NOMO-1 (cell line): Measurements from ENCODE around the gene FANCG.

Source experiments
- DNase-seq, 2 experiments: peaks; one replicate each; lab custom pipeline; 2025; ENCODE audit not compliant: unreplicated experiment in 2 of 2; lab: John Stamatoyannopoulos, UW

FANCG gene

GRCh38 chr9:35104586-35104985 is 24.8 kb upstream of the FANCG start:
- no peak for DNase-seq

DNA sequence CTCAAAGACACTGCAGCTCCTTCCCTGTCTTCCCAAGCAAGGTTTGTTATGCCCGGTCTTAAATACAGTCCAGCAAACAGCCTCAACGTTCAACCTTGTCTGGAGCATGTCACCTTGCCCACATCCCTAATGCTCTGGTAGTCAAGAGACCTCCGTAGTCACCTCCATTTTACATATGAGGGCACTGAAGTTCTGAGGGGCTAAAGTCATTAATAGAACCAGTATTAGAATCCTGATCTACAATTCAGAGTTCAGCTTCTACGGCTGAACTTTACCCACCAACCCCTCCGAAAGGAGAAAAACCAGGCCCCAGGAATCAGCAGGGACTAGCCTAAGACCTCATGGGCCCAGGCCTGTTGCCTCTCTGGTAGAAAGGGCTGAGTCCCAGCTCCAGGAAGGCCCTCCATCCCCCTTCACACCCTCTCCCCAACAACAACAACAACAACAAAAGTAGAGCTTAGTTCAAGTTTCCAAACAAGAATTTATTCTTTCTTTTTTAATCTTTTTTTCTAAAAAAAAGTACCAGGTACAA is 24.0 kb upstream of the FANCG start:
- DNase-seq, result no peak

DNA sequence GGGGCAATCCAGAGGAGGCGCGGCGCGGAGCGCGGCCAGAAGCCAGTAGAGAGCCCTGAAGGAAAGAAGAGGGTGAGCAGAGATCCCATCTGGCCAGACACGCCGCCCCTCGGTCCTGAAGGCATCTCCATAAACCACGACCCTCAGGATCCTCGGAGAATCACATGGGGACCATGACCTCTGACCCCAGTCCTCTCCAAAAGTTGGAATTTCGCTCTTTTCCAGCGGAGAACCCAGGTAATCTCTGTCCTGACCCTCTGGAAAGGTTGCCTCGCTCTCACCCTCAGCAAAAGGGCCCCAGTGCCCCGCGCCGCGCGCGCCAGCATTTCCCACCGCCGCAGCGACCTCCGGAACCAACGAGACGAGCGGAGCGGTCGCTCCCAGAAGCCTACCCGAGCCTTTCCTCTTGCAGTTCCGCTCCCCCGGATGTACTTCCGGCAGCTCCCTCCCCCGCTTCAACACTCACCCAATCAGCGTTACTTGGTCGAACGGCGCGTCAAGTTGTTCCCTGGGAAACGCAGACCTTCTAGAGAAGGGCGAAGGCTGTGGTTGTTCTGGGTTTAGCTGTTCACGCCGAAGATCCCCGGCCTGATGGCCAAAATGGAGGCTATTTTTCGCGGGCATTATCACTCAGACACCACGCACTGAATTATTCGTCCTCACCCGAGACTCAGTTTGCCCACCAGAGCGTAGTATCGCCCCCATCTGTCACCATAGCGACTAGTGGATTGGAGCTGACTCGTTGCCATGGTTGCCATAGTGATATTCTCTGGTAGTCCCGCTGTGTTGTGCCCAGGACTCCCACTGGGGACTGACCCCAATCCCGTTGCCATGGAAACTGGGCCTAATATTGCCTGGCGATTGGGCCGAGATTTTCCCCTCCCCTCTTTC is 23.3 kb upstream of the FANCG start, which contains the start of gene STOML2:
TSS of gene STOML2 (minus strand) at position 363 of the 891 bp plus-strand sequence. CDS start at position 326, 37 bp downstream.
- DNase-seq, result peak; percentile 96 to 98

DNA sequence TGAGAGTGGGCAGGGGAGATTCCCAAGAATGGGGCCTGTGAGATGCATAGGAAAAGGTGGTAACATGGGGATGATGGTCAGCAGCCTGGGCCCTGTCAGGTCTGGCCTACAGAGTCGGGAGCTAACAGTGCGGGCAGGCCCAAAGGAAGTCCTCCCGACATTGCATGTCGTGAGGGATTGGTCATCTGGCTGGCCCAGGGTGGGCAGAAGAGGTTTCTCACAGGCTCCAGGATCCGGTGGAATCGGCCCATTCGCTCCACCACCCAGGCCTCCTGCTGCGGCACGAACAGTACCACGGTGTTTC is 22.7 kb upstream of the FANCG start:
- no peak for DNase-seq

- DNase-seq, result no peak
Observed at GRCh38 chr9:35097573-35097972, 17.8 kb upstream of the FANCG start.

DNA sequence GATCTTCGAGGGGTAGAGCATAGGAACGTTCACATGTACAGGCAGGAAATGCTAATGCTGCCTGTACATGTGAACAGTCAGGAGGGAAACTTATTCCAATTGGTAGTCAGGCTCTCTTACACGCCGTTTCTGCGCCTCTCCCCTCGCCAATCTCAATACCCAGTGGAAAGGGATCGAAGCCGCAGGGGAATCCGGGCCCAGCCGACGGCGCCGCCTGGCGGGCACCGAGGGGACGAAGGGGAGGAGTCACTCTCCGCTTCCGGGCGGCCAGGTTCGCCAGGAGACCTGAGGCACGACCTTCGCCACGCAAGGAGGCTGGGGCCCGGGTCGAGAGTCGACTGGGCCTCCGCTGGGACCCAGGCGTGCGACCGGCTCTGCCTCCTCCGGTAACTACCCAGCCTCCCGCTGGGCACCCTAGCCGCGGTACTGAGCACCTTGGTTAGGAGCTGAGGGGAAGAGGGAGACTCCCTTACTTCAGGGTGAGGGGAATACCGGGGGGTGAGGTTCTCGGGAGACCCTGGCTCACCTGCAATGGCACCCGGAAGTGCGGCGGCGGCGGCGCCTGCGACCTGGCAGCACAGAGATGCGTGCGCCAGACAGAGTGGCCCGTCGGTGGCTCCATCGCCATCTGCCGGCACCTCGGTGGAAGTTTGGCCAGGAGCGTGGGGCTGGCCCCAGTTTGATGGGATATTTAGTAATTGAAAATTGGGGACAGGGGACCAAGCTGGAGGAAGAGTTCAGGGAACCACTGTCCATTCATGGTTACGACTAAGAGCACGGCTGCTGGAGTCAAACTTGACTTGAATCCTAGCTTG is 16.5 kb upstream of the FANCG start, which contains the start of gene PIGO:
TSS of gene PIGO (minus strand) at position 557 of the 815 bp plus-strand sequence. CDS start 1,026 bp downstream, outside the sequence.
- DNase-seq, result peak; percentile 89 to 95

- no peak for DNase-seq
Observed at GRCh38 chr9:35091536-35091935, 11.8 kb upstream of the FANCG start.

DNA sequence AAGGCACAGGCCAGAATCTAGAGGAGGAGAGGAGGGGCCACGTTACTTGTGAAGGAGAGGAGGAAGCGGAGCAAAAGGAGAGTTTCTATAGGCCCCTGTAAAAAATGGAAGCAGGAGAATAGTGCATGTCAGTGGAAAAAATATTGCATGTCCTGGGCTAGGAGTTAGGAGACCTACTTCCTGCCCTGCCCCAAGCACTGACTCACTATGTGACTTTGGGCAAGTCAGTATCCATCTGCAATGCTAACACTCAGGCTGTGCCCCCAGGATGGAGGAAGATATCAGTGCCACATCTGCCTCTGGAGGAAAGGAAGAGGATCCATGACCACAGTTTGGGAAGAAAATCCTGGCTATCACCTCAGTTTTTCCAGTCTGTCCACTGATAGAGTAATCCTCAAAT is 9.7 kb upstream of the FANCG start:
- no peak for DNase-seq

- no peak for DNase-seq
Observed at GRCh38 chr9:35085078-35085477, 5.3 kb upstream of the FANCG start.

DNA sequence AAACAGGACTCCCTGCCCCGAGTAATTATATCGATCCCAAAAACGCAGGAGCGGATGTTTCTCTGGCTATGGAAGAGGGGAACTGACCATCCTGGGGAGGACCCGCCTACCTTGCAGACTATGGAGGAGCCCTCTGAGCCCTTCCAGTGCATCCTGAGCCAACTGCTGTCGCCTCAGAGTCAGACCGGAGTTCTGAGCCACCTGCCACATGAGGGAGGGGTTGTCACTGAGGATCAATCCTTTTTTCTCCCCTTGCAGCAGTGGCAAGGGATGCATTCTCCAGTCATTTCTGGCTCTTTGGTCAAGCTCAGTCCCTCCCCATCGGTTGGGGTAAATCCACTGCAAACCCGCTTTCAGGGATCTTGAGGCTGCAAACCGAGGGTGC is 709 bp downstream of the FANCG start:
- DNase-seq, result no peak

GRCh38 chr9:35078066-35078465 is 1.7 kb downstream of the FANCG start:
- DNase-seq, result no peak

DNA sequence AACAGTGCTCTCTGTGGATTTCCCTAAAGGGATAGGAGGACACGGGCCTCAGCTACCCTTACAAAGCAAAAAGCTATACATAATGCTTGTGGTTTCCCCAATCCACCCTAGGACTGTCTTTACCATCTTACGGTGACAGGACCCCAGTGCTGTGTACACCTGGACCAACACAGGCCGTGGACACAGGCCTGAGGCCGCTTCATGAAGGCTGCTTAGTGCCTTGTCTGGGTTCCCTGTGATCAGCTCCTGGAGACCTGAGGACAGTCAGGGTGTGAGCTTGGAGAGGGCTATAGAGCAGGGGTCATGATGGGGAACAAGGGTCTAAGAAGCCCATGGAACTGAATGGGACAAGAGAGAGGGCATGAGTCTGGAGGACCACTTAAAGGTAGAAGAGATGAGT is 2.9 kb downstream of the FANCG start:
- DNase-seq, result no peak

DNA sequence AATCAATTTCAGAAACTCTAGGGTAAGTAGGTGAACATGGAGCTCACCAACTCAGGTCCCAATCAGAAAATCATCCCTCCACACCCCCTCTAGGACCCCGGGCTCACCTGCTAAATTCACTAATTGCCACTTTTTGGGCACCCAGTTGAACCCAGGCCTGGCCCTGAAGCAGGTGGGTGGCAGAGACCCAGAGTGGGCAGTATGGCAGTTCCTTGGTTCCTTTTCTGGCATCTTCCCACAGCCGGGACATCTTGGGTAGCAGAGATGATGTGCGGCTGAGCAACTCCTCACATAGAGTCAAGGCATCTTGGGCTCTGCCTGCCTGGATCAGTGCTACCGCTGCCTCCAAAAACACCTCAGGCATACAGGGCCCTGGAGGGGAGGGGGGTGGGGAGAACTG is 4.4 kb downstream of the FANCG start:
- no peak for DNase-seq

DNA sequence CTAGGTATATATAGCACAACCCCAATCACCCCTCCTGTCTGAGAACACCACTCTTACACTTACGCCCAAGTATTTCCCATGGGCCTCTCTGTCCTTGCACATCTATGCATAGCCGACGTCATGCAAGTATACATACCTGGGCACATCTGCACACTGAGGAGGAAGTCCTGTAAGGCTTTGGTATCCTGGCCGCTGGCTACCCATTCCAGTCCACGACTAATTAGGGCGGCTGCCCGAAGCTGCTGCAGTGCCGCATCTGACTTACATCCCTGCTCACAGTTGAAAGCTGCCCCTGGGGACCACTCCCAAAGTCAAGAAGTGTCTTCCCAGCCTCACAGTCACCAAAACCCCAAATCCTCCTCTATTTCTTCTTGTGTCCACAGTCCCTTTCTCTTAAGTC is 5.0 kb downstream of the FANCG start:
- DNase-seq, result no peak

GRCh38 chr9:35074141-35074540 is 5.6 kb downstream of the FANCG start:
- no peak for DNase-seq

DNA sequence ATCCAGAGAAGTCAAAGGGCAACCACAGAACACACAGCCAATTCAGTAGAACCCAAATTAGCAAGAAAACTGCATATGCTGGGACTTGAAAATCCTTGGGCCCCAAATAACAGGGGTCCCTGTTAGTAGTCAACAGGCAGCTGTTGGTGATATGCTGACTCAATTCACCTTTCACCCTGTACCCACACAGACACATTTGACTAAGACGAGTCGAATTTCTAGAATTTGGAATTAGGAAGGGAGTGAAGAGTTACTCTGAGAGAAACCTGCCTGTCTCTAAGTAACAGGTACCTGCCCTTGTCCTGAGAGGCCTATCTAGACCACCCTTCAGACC is 6.5 kb downstream of the FANCG start:
- DNase-seq, result no peak

- peak; percentile 100 for DNase-seq
Observed at GRCh38 chr9:35072461-35073278, 7.1 kb downstream of the FANCG start, which contains the start of gene VCP. Gene VCP, minus strand, starts transcription at chr9:35072625. Its CDS starts 272 bp downstream, at chr9:35072353.

- peak; percentile 84 to 92 for DNase-seq
Observed at GRCh38 chr9:35071814-35072460, 7.8 kb downstream of the FANCG start.

DNA sequence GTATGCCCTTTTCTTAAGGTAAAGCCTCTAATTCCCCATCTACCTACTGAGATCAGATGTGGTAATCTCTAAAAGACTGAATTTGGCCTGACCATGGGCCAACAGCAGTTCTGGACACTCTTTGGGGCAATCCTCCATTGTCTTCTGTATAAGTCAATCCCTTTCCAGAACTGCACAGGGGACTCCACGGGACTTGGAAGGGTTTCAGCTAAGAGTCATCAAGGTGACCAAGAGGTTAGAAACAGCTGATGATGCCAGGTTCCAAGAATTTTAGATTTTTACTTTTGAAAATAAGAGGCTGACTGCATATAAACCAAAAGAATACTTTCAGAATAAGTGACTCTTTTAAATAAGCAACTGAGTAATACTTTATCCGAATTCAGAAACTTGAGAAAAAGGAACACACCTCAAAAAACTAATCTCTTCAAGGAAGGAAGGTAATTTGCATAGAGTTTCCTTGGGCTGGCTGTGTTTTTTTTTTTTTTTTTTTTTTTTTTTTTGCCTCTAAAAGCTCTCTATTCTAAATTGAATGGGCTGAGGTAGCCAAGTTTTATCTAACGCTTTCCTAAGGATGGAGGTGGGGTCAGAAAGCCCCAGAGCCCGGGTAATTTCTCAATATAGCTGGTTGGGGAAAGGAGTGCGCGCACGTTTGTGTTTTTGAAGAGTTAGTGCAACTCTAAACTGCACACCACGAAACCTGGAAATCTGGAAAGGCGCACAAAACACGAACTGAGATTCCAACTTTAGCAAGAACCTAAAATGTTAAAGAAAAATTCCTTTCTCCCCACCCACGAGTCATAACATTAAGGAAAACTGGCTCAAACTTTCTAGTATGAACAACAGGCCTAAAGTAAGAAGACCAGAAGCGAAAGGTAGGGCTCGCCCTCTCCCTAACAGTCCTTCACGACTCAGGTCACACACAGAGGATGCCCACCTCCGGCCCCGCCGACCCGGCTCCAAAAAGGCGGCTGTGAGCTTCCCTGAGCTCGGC is 8.6 kb downstream of the FANCG start:
- DNase-seq, result peak in 1 of 2 experiments; percentile 21
